Measurements from ENCODE around the gene RNF157. TPM values are rescaled to one million over a fixed set of nuclear protein-coding genes. Genes with fewer than 3 reads are reported as not detected.

Gene RNF157
- total and polyA plus RNA-seq, 2 of the 4 experiments (the other 2 are of a cell fraction): 0.54 to 1.3 TPM

DNA sequence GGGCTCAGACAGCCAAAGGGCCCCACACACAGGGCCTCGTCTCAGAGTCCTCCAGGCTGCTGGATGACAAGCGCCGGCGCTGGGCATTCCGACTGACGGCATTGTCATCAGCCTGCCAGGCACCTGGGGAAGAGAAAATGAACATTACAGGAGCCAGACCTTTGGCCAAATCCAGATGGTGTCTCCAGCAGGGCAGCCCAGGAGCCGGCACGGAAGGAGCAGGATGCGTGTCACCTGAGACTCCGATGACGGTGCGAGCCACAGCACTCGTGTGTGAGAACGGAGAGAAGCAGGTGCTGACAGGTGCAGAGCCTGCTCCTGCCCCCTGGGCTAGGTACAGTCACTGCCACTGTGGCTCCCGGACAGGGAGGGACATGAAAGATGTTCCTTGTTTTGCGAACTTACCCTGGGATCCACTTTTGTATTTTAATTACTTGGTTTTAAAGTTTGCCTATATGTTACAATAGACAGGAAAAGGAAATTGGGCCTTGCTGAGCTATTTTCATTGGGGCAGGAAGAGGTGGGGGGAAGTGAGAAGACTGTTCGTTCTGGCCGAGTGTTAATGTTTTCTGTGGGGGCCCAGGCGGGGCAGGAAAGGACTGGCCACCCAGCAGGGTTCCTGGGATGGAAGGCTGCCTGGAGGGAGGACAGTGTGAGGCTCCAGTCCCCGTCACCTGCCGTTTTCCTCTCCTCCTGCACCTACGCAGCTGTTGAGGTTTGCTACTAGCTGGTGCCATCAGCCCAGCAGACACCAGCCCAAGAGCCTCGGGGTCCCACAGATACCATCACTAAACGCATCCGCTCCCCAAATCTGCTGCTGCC is 94.9 kb downstream of the RNF157 start:
- Histone ChIP-seq H3K9me1 (ENCODE audit: insufficient read depth, low read length) (no peaks in the 10 kb centered on the region; the same call in 1 of the 2 replicates), H2BK20ac (ENCODE audit: low read depth, low read length) (no peak overlapping the region), H4K5ac (ENCODE audit: low read depth, low read length) (no peak overlapping the region), H2BK15ac (ENCODE audit: low read depth, low read length) (no peak overlapping the region), H3K56ac (ENCODE audit: extremely low read depth, insufficient read depth, low read length) (no peak overlapping the region), H3K4me3 (ENCODE audit: insufficient read depth, low read depth, low read length) (no peak overlapping the region), H3K27ac (ENCODE audit: insufficient read depth, low read length) (no peak overlapping the region), H4K8ac (ENCODE audit: low read depth in 2 of 2, low read length in 2 of 2) (no peak overlapping the region), H3K36me3 (ENCODE audit: control insufficient read depth, insufficient read depth, low read length) (no peaks in the 10 kb centered on the region), H4K91ac (ENCODE audit: insufficient read depth, low read depth, low read length) (no peak overlapping the region), H3K27me3 (ENCODE audit: control insufficient read depth, insufficient read depth, low read length) (peaks cover 22% of the 10 kb centered on the region), H3K14ac (replicated peaks; ENCODE audit: low read depth, low read length) (no peak overlapping the region), H3K4me2 (ENCODE audit: low read depth, low read length) (no peak overlapping the region), H4K20me1 (ENCODE audit: insufficient read depth, low read length) (no peaks in the 10 kb centered on the region), H2AK5ac (ENCODE audit: low read depth, low read length) (no peak overlapping the region), H2BK120ac (ENCODE audit: low read depth, low read length) (no peak overlapping the region), H2AFZ (replicated peaks; ENCODE audit: low read length, poor library complexity) (no peak overlapping the region), H3K4ac (ENCODE audit: low read depth, low read length) (no peak overlapping the region), H3K9ac (ENCODE audit: low read depth, low read length) (no peak overlapping the region), H3K79me1 (ENCODE audit: low read depth in 1 of 2, low read length in 2 of 2) (no peaks in the 10 kb centered on the region), H2AK9ac (replicated peaks; ENCODE audit: low read depth, low read length, poor library complexity) (no peak overlapping the region), H3K23ac (ENCODE audit: low read depth, low read length) (no peak overlapping the region), H3K4me1 (ENCODE audit: control insufficient read depth, insufficient read depth, low read length) (no peaks in the 10 kb centered on the region; the same call in 1 of the 2 replicates), H2BK5ac (ENCODE audit: low read depth, low read length, poor library complexity, severe bottlenecking) (no peak overlapping the region), H3K9me3 (ENCODE audit: control insufficient read depth, insufficient read depth, low read length) (no peaks in the 10 kb centered on the region), H3K18ac (ENCODE audit: low read depth, low read length) (no peak overlapping the region)
- ATAC-seq (ENCODE audit: low read depth) (no peak), DNase-seq (no peak)
- TF ChIP-seq MAFK (IDR thresholded peaks at IDR 0.05; ENCODE audit: low read depth, low read length): no peak
- TF ChIP-seq, protein P1, sequence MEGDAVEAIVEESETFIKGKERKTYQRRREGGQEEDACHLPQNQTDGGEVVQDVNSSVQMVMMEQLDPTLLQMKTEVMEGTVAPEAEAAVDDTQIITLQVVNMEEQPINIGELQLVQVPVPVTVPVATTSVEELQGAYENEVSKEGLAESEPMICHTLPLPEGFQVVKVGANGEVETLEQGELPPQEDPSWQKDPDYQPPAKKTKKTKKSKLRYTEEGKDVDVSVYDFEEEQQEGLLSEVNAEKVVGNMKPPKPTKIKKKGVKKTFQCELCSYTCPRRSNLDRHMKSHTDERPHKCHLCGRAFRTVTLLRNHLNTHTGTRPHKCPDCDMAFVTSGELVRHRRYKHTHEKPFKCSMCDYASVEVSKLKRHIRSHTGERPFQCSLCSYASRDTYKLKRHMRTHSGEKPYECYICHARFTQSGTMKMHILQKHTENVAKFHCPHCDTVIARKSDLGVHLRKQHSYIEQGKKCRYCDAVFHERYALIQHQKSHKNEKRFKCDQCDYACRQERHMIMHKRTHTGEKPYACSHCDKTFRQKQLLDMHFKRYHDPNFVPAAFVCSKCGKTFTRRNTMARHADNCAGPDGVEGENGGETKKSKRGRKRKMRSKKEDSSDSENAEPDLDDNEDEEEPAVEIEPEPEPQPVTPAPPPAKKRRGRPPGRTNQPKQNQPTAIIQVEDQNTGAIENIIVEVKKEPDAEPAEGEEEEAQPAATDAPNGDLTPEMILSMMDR (conservative IDR thresholded peaks at IDR 0.05; ENCODE audit: low read depth, low read length): no peak
- no peak for TF ChIP-seq FOS (IDR thresholded peaks at IDR 0.05; ENCODE audit: low read depth, low read length)
- TF ChIP-seq, protein P2, sequence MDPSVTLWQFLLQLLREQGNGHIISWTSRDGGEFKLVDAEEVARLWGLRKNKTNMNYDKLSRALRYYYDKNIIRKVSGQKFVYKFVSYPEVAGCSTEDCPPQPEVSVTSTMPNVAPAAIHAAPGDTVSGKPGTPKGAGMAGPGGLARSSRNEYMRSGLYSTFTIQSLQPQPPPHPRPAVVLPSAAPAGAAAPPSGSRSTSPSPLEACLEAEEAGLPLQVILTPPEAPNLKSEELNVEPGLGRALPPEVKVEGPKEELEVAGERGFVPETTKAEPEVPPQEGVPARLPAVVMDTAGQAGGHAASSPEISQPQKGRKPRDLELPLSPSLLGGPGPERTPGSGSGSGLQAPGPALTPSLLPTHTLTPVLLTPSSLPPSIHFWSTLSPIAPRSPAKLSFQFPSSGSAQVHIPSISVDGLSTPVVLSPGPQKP (IDR thresholded peaks at IDR 0.05; ENCODE audit: borderline replicate concordance, low read depth, low read length): no peak
- TF ChIP-seq CEBPB (IDR thresholded peaks at IDR 0.05; ENCODE audit: low read depth, low read length): no peak
- TF ChIP-seq RCOR1 (IDR thresholded peaks at IDR 0.05; ENCODE audit: insufficient replicate concordance, low read length): no peak
- no peak for TF ChIP-seq BHLHE40 (IDR thresholded peaks at IDR 0.05; ENCODE audit: low read depth, low read length)
- dilution Hi-C loops (cut with HindIII; ENCODE audit: low sequenced_read_pairs, unreplicated experiment) (no loop called here), intact Hi-C loops (cut with micrococcal nuclease) (no loop called here), in situ Hi-C loops (cut with MboI; ENCODE audit: low sequenced_read_pairs) (no loop called here)
- WGBS, 2 experiments (ENCODE audit: extremely low coverage in 2 of 2, insufficient read length in 1 of 2): 89% methylated on average over 5 of the region's 25 CpGs; no CpG with 5 or more reads in 1 of the 2 experiments
- no TSS peak for BruUV-seq (replicated peaks)
- CTCF ChIA-PET: interaction anchor here (0.6 kb wide), 1 partner anchor 11 kb away, joined by 4 read pairs; no protein-coding TSS in a partner anchor
- POLR2A ChIA-PET (ENCODE audit: unreplicated experiment): no interaction called here

Measured in IMR-90 (cell line).